Measurements from ENCODE around the gene FAM110A.
"Not testable (repeated sequence)": the region's sequence is repeated elsewhere in the genome, so short reads cannot be mapped to it uniquely, and the experiment has no call there.

FAM110A gene

GRCh38 chr20:845226-845868 is 11.8 kb downstream of the FAM110A start:
- DNase-seq, result no peak

- no peak for DNase-seq
Observed at GRCh38 chr20:845941-846893, 12.7 kb downstream of the FAM110A start.

GRCh38 chr20:846894-847278 is 13.4 kb downstream of the FAM110A start:
- DNase-seq, result peak; percentile 68

GRCh38 chr20:848193-848592 is 14.7 kb downstream of the FAM110A start:
- no peak for DNase-seq

- DNase-seq, result not testable (repeated sequence)
Observed at GRCh38 chr20:848731-849130, 15.2 kb downstream of the FAM110A start.

- DNase-seq, result no peak
Observed at GRCh38 chr20:853406-853996, 20.0 kb downstream of the FAM110A start.

GRCh38 chr20:854601-855000 is 21.1 kb downstream of the FAM110A start:
- DNase-seq, result no peak

- DNase-seq, result no peak
Observed at GRCh38 chr20:855466-856360, 22.2 kb downstream of the FAM110A start.

- DNase-seq, result peak; percentile 39
Observed at GRCh38 chr20:856361-856775, 22.9 kb downstream of the FAM110A start.

- no peak for DNase-seq
Observed at GRCh38 chr20:858011-858410, 24.5 kb downstream of the FAM110A start.

- no peak for DNase-seq
Observed at GRCh38 chr20:859751-860231, 26.3 kb downstream of the FAM110A start.

- DNase-seq, result no peak
Observed at GRCh38 chr20:860891-861290, 27.4 kb downstream of the FAM110A start.

- no peak for DNase-seq
Observed at GRCh38 chr20:865440-865839, 31.9 kb downstream of the FAM110A start.

GRCh38 chr20:868279-868678 is 34.8 kb downstream of the FAM110A start:
- no peak for DNase-seq

GRCh38 chr20:869606-870005 is 36.1 kb downstream of the FAM110A start:
- DNase-seq, result no peak

- DNase-seq, result no peak
Observed at GRCh38 chr20:870758-871157, 37.2 kb downstream of the FAM110A start.

GRCh38 chr20:871436-871835 is 37.9 kb downstream of the FAM110A start:
- no peak for DNase-seq

- no peak for DNase-seq
Observed at GRCh38 chr20:871948-872347, 38.4 kb downstream of the FAM110A start.

GRCh38 chr20:872855-873520 is 39.5 kb downstream of the FAM110A start:
- no peak for DNase-seq

GRCh38 chr20:873875-874607 is 40.5 kb downstream of the FAM110A start:
- no peak for DNase-seq

GRCh38 chr20:875115-875514 is 41.6 kb downstream of the FAM110A start:
- DNase-seq, result no peak

Measured in activated gamma-delta T cell treated with Interleukin-2 at 50 U/mL for 16 hours (primary cell).